HUDEP-2 (cell line): ENCODE results near the gene ERFL.

Source experiments
- DNase-seq, 76 experiments: peaks; one replicate each; lab custom pipeline; 2025; ENCODE audit not compliant: unreplicated experiment in 76 of 76; lab: John Stamatoyannopoulos, UW

ERFL gene

DNA sequence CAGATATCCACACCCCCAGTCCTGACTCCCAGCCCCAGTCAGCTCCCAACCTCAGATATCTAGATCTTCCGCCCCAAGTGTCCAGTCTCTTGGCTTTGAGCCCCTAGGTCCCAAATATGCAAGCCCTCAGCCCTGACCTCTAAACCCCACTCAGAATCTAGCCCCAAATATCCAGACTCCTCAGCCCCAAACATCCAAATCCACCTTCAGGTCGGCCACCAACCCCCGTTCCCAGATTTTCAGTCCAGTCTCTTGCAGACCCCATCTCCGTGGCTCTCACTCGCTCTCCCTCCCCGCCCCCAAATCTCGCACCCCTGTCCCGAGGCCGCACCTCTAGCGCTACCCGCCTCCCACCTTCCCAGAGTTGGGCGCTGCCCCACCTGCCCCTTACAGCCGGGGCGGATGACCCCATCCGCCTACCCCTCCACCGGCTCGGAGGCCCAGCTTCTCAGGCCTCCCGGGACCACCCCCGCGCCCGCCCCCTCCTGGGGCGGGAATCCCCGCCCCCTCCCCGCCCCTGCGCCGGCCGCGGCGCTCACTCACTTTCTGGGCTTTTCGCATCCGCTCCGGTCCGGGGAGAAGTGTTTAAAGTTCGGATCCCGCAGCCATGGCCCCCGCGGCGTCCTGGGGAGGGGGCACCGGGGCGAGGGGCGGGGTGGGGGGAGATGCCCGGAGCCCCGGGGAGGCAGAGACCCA is 604 bp downstream of the ERFL start:
- DNase-seq: no peak

DNA sequence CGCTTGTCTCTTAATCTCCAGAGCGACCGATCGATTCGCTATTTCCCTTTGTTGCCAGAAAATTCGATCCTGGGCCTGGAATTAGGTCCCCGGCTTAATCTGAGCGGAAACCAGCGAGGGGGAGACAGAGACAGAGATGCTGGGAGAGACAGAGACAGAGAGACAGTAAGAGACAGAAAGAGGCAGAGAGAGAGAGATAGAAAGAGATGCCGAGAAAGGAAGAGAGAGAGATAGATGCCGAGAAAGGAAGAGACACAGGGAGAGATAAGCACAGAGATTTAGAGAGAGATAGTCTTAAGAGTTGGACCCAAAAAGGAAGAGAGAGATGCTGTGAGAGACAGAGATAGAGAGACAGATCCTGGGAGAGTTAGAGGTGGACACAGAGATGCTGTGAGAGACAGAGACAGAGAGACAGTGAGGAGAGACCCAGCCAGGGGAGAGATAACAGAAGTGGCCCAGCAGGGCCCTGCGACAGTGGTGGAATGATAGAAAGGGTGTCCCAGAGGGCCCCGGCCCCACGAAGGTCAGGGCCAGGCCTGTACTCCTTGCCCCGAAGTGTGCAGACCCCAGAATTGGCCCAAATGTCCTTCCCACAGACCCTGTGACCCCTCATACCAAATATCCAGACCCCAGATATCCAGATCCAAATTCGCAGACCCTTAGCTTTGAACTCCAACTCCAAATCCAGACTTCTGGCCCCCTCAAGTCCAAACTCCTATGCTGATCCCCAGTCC is 1.3 kb downstream of the ERFL start:
- DNase-seq: no peak

DNA sequence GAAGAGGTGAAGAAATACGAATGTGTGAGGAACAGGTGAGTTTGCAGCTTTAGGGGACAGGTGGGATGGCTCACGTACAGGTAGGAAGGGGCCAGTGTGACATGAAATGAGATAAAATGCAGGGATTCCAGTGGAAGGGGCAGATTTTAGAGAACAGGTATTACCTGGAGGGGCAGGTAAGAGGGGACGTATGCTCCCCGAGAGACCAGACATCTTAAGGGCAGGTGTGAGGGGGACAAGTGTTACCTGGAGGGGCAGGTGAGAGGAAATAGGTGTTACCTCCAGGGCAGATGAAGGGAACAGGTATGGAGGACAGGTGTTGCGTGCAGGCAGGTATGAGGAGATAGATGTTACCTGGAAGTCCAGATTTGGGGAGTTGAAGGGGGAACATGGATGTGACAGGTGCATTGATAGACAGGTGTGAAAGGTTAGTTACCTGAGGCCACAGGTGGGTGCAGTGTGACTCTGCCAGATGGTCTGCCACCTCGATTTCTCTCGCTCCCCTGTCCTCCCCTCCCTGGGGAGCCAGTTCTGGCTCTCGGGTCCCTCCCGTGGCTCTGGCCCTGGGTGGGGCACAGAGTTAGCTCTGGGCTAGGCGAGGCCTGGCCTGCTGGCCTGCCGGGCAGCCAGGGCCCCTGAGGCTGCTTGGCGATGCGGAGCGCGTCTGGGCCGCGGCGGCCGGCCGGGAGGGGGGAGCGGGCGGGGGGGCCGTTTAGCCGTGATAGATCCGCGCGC is 2.1 kb downstream of the ERFL start:
- DNase-seq: no peak

DNA sequence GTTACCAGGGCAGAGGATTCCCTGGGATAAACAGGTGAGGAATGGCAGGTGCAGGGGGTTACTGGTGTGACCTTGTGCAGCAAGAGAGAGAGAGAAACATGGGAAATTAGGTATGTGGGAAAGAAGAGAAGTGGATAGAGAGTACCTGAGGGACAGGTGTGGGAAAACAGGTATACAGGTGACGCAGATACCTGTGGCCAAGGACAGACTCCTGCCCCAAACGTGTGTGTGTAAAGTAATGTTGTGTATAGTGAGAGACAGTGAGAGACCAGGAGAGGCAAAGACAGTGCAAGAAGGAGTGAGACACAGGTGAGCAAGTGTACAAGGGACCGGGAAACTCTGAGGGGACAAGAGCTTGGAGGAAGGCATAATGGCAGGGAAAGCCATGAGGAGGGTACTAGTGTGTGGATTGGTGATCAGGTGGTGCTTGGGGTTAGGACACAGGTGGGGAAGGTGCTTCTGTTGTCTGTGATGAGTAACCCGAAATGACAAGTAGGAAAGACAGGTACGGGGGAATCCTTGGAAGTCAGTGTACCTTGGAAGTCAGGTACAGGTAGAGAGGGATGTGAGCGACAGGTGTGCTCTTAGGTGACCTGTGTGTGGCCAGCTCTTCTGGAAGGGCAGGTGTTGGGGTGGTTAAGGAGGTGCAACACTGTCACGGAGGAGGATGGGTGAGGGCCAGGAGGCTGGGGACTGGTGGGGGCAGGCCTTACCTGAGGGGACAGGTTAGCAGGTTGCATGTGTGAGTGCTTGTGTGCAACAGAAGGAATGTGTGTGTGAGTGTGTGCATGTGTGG is 2.8 kb downstream of the ERFL start:
- no peak for DNase-seq

DNA sequence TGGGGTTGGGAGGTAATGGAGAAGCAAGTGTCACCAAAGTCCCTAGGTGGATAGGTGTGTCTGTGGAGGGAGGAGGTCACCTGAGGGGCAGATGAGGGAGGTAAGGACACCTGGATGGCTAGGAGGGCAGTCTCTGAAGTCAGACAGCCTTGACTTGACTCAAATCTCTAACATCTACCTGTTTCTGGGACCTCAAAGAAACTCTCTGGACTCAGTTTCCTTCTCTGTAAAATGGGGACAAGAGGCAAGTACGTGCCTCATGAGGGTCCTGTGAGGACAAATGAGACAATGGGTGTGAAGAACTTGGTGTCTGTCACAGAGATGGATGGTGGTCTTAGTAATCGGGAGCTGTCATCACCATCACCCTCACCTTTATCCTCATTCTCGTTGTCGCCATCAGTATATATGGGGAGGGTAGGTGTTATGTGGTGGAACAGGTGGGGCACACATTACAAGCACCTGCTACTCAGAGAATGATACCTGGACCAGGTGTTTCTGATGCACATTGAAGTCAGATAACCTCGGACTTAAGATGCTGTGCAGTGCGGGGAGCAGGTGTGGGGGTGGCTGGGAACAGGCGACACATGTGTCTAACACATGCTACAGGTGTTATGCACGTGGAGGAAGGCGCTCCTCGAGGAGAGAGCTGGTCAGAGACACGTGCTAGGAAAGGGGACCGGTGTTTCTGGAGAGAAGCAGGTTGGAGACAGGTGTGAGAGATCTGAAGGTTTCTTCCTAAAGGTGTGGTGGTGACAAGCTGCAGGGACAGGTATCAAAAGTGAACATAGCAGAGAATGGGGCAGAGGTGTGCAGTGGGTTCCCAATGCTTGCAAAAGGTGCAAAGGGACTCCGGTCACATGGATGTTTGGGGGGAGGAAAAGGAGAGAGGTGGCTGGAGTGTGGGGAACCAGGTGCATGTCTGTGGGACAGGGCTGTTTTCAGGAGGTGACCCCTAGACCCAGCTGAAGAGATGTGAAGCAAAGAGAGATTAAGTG is 3.8 kb downstream of the ERFL start:
- DNase-seq: no peak

DNA sequence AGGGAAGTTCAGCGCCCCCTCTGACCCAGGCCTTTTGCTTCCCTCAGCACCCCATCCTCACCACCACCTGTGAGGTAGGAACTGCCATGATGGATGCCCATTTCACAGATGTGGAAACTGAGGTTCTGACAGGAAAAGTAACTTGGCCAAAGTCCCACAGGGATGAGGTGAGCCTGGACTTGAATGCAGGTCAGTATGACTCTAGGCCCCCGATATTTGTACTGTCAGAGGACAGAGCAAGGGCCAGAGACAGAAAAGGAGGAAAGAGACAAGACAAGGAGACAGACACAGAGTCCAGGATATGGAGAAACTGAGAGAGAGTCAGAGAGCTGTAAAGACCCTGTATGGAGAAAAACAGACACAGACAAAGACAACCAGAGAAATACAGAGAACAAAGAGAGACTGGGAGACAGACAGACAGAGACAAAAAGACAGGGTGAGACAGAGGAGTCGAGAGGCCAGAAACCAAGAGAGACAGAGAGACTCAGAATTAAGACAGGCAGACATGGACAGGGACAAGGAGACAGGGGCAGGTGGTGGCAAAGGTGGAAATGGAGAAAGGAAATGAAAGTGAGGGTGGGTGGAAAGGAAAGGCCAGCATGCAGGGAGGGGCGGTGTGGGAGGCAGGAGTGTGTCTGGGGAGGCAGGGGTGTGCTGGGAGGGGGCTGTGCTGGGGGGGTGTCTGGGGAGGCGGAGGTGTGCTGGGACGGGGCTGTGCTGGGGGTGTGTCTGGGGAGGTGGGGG is 5.0 kb downstream of the ERFL start:
- DNase-seq: no peak

DNA sequence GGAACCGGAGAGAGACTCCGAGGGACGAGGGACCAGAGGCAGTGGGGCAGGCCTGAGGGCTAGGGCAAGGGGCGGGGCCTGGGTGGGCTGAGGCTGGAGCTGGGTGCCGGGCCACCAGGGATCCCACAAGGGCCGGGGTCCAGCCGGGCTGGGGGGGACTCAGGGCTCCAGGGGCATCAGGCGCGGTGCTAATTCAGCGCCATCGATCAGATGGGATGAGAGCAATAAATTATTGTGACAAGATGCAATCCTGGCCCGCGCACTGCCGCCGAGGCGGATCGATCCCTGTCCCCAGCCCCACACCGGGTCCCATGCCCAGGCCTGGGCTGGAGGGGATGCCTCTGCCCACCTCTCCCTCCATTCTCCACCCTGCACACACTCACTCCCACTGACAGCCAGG is 5.7 kb downstream of the ERFL start:
- DNase-seq: no peak

DNA sequence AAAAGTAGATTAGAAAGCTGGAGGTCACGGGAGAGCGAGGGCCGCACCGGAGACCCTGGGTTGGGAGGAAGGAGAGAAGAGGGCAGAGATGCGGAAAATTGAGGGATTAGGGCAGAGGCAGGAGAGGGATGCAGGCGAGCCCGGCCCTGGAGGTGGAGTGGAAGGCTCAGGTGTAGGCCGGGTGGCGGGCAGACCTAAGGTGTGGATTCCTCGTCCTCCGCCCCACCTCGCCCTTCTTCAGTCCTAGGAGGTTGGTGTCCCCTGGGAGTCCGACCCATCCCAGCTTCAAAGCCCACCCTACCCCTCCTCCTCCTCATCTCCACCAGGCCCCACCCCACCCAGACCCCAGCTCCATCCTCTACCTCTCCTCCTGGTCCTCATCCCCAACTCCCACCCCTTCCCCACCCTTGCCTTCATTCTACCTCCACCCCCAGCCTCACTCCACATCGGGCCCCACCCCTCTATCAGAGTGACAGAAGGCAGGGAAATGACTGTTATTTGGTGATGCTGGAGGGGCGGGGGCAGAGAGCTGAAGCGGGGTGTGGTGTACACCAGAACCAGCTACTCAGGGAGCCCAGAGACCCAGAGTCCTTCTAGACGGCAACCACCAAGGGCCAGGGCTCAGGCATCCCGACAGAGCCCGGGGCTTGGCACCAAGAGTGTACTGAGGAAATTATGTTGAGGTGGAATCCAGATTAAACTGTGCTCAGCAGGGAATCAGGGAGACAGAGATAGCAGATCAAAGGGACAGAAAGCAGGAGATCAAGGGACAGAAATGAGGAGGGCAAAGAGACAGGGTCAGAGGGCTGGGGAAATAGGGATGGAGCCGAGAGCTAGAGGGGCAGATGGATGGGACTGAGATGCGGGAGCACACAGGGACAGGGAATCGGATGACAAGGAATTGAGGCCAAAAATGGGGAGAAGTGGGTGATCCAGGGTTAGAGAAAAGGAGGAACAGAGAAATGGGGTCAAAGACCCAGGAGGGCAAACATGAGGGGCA is 6.4 kb downstream of the ERFL start:
- DNase-seq: no peak

DNA sequence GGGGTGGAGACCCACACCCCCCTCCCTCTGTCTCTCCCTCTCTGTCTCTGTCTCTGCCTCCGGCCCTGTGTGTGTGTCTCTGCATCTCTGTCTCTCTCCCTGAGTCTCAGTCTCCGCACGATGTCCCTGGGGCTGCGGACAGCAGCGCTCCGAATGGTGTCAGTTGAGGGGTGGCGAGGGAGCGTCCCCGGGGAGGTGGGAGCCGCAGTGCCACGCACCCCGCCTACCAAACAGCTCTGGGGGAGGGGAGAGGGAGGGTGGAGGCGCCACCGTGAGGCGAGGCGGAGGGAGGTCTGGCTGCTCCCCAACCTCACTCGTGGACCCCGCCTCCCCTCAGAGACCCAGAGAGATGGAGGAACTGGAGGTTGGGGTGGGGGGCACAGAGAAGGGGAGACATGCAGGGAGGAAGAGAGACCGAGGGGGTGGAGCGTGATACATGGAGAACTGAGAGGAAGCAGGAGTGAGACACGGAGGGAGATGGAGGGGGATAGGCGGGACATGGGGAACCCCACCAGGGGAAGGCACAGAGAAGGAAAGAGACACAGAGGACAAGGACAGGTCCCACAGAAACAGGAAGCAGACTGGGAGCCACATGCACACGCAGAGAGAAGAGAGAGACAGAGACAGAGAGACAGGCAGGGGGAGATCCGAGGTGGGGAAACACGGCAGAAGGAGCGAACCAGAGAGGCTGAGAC is 7.2 kb downstream of the ERFL start:
- DNase-seq: no peak

DNA sequence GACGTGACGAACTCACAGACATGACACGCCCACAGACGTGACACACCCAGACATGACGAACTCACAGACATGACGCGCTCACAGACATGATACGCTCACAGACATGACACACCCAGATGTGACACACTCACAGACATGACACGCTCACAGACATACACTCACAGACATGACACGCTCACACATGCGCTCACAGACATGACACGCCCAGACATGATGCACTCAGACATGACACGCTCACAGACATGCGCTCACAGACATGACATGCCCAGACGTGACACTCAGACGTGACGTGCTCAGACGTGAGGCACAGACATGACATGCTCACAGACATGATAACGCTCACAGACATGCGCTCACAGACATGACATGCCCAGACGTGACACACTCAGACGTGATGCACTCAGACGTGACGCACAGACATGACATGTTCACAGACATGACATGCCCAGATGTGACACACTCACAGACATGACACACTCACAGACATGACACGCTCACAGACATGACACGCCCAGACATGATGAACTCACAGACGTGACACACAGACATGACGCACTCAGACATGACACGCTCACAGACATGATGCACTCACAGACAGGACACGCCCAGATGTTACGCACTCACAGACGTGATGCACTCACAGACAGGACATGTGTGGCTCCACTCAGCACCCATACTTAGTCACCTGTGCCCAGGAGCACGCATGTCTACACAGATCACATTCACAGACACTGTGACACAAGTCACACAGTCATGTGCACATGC is 8.1 kb downstream of the ERFL start:
- DNase-seq: no peak

DNA sequence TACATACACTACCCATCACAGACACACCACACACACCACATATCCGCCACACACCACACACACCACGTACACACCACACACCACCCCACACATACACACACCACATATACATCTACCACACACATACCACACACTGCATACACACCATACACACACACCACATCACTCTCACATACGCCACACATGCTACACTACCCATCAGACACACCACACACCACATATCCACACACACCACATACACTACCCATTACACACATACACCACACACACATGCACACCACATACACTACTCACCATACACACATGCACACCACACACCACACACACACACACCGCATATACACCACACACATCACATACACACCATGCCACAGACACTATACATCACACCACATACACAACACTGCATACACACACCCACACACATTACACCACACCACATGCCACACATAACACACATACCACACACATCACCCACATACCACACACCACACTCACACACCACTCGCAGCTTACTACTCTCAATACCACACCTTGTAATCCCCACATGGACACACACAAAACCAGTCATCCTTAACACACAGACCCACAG is 9.5 kb downstream of the ERFL start:
- no peak for DNase-seq

DNA sequence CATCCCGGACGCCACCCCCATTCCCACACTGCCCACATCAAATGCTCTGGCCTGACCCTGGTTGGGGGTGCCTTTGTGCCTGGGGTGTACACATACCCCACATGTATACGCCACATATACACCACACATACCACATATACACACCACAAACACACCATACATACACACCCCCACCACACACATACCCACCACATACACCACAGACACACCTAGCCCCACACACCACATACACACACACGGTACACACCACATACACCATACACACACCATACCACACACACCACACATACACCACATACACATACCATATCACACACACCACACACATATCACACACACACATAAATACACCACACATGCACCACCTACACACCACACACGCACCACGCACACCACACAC is 10.2 kb downstream of the ERFL start:
- no peak for DNase-seq

DNA sequence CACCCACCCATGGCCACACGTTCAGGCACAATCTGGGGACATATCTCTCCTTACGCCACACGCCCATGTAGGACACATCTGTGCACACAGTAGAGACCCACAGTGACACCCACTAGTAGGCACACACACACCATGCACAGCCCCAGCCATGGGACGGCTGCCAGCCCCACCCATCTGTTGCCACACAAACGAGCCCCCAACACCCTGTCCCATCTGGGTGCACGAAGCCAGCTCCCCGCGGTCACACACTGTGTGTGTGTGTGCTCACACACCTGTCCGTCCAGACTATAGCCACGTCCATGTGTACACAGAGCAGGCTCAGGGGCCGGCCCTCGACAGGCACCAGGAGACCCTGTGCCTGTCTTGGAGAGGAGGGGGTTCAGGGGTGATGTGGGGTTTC is 10.6 kb downstream of the ERFL start:
- no peak for DNase-seq

DNA sequence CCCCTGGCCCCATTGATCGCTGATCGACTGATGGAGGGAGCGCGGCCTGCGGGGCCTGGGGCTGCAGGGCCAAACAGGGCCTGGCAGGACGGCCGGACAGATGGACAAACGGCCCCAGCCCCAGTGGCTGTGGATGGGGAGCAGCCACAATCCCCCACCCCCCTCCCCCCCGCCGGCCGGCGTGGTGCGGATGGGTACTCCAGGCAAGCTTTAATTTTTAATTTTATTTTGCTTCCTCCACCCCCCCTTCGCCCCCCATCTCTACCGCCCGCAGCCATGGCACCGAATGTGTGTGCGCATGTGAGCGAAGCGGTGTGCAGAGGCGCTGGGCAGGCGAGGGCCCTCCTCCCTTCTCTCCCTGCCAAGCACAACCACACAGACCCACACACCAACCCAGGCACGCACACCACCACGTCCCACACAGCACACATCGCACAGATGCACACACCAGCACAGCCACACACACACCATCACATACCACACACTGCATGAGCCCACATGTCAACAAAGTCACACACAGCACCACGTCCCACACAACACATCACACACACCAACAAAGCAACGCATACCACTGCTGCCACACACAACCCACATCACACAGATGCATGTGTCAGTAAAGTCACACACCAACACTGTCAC is 12.4 kb downstream of the ERFL start:
- DNase-seq: no peak

DNA sequence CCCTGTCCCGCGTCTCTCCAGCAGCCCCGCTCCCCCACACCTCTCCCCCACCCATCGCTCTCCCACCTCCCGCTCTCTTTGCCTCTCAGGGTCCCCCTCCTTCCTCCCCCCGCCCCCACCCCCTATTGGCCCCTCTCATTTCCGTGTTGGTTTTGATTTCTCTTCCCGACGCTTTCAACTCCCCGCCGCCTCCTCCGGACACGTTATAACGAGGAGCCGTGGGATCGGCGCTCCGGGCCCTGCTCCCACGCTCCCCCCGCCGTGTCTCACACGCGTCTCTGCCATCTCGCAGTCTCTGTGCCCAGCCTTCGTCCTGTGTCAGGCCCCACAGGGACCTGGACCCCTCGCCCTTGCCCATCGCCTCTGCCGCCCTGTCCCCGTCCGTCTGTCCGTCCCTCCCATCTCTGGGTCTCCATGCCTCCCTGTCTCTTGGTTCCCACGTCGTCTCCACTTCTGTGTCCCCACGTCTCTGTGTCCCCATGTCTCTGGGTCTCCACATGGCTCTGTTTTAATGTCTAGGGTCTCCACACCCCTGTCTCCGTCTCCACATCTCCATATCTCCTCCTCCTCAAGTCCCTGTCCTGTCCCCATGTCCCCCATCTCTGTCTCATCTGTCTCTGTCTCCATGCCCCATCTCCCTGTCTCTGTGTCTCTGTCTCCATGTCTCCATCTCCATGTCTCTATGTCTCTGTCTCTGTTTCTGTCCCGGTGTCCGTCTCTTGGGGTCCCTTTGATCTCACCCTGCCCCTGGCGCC is 13.1 kb downstream of the ERFL start:
- no peak for DNase-seq
